GM19455 (cell line): ENCODE data around the gene TARP.
"Not testable (repeated sequence)": the region's sequence is repeated elsewhere in the genome, so short reads cannot be mapped to it uniquely, and the experiment has no call there.

Experiments used
- ATAC-seq: cut with Tn5 transposase; IDR thresholded peaks from one replicate; pipeline ENCODE4 v1.9.1; 2021; ENCODE audit not compliant: unreplicated experiment

The TARP gene

DNA sequence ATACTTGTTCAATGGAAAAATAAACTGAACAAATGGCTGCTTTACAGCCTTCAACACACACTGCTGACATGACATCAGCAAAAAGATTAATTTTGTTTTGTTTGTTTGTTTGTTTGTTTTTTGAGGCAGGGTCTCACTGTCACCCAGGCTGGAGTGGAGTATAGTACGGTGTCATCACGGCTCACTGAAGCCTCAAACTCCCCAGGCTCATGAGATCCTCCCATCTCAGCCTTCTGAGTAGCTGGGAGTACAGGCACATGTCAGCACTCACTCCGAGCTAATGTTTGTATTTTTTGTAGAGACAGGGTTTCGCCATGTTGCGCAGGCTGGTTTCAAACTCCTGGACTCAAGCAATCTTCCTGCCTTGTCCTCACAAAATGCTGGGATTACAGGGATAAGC, 10.9 kb downstream of the TARP start:
- ATAC-seq: no peak

DNA sequence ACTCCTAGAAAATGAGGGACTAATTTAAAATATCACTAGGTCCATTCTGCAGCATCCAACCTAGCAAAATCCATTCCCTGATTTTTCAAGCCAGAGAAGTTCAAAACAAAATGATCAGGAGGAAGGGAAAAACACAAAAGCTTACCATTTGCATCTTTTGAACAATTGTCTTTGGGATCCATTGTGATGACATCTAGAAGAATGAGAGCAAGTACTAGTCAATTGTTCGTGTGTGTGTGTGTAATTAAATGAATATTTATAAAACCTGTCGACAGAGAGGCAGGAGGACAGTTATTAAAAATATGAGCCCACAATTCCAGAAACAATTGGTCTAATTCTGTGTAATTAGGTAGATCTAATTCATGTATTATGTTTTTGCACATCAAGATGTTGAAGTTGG, 11.4 kb downstream of the TARP start:
- ATAC-seq: not testable (repeated sequence)

DNA sequence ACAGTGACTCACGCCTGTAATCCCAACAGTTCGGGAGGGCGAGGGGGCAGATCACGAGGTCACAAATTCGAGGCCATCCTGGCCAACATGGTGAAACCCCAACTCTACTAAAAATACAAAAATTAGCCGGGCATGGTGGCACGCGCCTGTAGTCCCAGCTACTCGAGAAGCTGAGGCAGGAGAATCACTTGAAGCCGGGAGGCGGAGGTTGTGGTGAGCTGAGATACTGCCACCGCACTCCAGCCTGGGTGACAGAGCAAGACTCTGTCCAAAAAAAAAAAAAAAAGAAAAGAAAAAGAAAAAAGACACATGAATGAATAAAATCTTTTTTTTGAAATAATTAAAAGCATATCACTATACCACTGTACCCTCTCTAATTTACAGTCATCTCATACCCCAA, 11.8 kb downstream of the TARP start:
- not testable (repeated sequence) for ATAC-seq

DNA sequence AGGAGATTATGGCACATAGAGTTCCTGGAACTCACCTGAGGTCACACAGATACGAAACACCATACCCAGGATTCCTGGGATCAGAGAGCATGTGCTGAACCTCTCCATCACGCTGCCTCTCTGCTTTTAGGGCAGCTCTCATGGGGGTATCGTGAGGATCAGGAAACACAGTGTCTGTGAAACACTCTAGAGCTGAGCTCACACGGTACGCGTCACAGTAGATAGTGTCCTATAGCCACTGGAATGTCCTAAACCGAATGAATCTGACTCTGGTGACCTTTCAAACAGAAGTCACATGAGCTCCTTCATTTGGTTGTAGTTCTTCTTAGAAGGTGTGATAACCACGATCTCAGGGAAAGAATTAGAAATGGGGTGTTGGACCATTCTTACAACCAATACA, 14.3 kb downstream of the TARP start:
- not testable (repeated sequence) for ATAC-seq

DNA sequence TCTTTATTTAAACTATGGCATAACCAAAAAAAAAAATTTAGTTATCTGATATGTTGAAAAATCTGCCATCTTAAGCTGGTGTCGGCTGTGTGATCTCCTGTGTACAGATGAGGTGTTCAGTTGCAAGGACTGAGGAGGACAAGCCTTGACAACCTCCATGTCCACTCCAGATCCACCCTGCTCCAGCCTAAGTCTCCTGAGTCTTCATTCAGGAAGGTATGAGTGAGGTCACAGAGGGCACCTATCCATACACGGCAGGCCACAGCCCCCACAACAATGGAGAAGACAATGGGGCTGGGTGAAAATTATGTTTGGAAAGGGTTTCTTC, 16.1 kb downstream of the TARP start:
- ATAC-seq: no peak

DNA sequence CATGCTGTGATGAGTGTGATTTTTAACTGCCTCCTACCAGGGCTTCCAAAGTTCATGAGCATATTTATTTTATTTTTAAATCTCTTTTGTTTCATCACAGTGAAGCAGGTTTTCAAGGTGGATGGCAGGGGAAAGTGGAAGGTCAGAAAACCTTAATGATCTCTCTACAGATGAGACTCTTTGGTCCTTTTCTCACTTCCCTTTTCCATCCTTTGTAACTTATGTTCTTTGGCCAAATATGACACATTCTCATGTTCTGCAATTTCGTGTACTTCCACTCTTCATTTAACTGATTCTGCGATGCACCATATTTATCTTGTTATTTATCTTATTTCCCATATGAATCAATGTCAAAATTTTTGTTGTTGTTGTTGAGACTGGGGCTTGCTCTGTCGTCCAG, 23.6 kb downstream of the TARP start:
- peak; percentile 88 for ATAC-seq

DNA sequence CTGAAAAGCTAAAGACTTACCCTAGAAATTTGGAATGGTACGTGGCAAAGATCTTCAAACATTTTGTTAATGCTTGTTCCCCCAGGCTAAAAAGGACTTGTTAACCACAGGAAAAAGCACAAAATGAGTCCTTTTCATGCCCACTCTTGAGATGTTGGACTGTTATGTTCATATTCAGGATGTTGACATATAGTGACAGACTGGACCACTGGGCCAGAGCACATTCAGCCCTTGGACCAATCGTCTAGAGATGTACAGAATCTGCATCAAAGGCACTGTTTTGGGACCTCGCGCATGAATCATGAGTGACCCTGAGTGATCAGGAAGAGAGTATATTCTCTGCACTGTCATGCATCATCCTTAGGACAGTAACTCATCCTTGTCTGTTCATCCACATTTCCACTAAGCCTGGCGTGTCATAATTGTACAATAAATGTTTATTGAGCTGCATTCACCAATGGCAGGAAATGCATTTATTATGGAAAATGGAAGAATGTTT, 25.3 kb downstream of the TARP start:
- no peak for ATAC-seq

DNA sequence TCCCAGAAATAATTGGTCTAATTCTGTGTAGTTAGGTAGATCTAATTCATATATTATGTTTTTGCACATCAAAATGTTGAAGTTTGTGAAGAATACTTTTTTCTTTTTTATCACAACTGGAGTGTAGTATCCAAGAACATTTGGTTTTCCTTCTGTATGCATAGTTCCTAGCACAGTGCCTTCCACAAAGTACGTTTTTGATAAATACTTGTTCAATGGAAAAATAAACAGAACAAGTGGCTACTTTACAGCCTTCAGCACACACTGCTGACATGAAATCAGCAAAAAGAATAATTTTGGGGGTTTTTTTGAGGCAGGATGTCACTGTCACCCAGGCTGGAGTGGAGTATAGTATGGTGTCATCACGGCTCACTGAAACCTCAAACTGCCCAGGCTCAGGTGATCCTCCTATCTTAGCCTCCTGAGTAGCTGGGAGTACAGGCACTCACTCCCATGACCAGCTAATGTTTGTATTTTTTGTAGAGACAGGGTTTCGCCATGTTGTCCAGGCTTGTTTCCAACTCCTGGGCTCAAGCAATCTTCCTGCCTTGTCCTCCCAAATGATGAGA, 27.9 kb downstream of the TARP start:
- ATAC-seq: no peak

DNA sequence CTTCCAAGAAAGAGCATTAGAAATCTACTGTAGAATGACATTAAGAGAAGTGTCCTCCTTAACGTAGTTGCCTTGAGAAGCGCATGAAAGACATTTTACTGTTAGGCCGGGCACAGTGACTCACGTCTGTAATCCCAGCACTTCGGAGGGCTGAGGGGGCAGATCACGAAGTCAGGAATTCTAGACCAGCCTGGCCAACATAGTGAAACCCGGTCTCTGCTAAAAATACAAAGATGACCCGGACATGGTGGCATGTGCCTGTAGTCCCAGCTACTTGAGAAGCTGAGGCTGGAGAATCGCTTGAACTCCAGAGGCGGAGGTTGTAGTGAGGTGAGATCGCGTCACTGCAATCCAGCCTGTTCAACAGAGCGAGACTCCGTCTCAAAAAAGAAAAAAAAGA, 28.9 kb downstream of the TARP start:
- ATAC-seq: no peak

DNA sequence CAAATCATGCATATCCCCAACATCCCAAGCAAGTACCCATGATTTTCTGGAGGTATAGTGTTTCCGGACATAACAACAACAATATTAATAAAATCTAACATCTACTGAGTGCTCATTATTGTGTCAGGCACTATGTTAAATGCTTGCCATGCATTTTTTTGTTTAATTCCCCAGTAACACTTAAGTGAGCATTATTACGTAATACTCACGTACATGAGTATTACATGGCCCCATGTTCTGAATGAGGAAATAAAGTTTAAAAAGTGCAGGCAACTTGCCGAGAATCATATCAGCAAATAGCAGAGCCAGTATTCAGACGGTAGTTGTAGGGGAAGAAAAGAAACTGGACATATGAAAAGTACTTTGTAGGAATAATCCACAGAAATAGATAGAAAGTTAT, 30.1 kb downstream of the TARP start:
- not testable (repeated sequence) for ATAC-seq

DNA sequence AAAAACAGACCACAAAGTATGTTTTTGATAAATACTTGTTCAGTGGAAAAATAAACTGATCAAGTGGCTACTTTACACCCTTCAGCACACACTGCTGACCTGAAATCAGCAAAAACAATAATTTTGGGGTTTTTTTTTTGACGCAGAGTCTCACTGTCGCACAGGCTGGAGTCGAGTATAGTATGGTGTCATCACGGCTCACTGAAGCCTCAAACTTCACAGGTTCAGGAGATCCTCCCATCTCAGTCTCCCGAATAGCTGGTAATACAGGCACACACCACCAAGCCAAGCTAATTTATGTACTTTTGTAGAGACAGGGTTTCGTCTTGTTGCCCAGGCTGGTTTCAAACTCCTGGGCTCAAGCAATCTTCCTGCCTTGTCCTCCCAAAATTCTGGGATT, 30.6 kb downstream of the TARP start:
- no peak for ATAC-seq

DNA sequence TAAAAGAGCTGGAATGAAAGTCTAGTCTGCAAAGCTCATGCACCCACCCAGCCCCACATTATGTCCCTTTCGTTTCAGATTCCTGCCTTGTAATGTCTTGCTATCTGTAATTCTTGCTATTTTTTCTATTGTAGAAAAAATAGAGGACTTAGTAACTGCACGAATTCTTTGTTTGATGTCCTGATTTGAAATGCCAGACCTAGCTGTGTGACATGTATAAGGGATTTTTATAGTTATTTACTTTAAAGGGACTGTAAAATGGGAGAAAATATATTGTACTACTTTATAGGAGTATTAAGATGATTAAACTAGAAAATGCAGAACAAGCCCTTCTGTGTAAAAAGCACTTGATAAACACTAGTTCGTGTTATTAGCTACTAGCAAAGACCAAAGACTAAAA, 32.4 kb downstream of the TARP start:
- ATAC-seq: no peak

DNA sequence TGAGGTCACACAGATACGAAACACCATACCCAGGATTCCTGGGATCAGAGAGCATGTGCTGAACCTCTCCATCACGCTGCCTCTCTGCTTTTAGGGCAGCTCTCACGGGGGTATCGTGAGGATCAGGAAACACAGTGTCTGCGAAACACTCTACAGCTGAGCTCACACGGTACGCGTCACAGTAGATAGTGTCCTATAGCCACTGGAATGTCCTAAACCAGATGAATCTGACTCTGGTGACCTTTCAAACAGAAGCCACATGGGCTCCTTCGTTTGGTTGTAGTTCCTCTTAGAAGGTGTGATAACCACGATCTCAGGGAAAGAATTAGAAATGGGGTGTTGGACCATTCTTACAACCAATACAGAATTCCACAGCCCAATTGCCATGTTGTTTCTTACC, 34.3 kb downstream of the TARP start:
- not testable (repeated sequence) for ATAC-seq

DNA sequence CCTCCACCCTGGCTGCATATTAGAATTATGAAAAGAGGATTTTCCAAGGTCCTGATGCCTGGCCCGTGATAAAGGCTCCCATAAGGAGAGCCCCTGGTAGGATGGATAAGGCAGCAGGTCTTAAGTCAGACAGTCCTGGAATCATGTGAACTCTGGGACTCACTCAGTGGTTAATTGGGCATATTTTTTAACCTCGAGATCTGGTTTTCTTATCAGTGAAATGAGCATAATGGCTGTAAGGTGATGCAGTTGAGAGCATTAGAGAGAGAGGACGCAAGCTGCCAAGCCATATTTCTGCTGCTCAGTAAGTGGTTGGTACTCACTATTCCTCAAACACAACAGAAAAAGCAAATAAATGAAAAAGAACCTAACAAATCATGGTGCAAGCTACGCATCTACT, 37.8 kb downstream of the TARP start:
- ATAC-seq: no peak

DNA sequence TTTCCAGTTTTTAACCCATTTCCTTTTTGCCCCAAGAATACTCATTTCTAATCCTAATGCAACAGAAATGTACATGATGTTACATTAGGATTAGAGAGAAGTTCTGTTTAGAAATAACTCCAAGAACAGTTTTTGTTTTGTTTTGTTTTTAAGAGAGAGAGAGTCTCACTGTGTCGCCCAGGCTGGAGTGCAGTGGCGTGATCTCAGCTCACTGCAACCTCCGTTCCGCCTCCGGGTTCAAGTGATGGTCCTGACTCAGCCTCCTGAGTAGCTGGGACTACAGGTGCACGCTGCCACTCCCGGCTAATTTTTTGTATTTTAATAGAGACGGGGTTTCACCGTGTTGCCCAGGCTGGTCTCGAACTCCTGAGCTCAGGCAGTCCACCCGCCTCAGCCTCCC, 38.7 kb downstream of the TARP start:
- not testable (repeated sequence) for ATAC-seq

DNA sequence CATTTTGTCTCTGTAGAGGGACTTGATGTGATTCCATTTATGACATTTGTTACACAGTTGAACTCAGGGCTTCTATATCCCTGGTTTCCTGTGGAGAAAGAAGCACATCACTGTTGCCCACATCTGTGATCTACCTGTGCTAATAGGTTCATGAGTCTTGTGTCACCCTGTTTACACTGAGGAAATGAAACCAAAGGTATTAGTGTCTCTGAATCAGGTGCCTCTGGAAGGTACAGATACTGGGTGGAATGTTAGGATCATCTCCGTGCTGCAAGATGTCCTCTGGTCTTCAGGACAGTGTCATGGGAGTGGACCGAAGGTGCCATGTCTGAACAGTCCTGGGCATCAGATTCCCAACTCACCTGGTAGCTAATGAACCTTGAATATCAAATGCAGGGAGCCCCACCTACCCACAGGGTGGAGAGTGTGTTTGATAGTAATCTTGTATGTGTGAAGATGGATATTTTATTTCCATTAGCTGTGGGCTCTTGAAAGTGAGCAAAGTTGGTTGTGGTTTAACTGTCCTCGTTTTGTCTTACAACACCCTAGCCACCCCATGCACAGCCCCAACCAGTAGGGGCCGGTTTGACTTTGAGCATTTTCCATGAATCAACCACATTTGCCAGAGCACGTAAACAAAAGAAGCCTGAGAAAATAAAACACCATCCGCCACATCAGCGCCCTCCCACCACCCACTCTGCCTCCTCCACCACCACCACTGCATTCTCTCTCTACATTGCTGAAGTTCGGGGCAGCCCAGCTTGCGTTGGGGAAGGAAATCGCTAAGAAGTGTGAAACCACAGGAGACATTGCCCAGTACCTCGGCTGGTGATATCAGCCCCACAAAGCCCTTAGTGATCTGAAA, 40.7 kb downstream of the TARP start:
- peak; percentile 45 for ATAC-seq

DNA sequence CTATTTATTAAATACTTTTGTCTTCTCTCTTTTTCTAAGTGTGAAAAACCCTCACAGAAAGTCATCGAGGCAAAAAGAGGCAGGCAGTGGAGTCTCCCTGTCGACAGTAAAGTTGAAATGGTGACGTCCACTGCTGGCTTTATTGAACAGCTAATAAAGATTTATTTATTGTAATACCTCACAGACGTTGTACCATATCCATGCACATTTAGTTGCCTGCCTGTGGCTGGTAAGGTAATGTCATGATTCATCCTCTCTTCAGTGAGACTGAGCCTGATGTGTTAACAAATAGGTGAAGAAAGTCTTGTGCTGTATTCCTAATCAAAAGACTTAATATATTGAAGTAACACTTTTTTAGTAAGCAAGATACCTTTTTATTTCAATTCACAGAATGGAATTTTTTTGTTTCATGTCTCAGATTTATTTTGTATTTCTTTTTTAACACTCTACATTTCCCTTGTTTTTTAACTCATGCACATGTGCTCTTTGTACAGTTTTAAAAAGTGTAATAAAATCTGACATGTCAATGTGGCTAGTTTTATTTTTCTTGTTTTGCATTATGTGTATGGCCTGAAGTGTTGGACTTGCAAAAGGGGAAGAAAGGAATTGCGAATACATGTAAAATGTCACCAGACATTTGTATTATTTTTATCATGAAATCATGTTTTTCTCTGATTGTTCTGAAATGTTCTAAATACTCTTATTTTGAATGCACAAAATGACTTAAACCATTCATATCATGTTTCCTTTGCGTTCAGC, 43.4 kb downstream of the TARP start:
- ATAC-seq: no peak

DNA sequence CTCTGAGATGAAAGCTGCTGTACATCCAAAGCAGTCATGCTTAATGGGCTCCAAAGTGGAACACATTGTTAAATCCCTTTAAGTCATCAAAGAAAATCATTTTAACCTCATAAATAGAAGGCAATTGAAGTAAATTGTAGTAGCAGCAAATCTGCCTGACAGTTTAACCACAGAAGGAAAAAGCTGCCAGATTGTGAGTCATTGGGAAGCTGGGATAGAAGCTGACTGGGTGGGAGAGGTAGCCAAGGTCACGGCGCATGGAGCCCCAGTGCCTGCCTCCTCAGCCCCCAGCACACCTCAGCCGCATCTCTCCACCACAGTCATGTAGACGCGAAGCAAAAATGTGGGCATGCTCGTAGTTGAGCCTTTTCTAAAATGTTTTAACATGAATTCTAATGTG, 44.0 kb downstream of the TARP start:
- no peak for ATAC-seq

DNA sequence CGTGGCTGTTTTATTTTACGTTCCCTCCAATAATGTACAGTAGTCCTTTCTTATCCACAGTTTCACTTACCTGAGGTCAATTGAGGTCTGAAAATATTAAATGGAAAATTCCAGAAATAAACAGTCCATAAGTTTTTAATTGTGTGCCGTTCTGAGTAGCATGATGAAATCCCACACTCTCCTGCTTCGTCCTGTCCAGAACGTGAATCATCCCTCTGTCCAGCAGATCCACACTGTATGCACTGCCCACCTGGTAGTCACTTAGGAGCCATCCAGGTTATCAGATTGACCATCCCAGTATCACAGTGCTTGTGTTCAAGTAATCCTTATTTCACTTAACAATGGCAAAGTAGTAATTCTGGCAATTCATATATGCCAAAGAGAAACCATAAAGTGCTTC, 49.0 kb downstream of the TARP start:
- ATAC-seq: no peak

DNA sequence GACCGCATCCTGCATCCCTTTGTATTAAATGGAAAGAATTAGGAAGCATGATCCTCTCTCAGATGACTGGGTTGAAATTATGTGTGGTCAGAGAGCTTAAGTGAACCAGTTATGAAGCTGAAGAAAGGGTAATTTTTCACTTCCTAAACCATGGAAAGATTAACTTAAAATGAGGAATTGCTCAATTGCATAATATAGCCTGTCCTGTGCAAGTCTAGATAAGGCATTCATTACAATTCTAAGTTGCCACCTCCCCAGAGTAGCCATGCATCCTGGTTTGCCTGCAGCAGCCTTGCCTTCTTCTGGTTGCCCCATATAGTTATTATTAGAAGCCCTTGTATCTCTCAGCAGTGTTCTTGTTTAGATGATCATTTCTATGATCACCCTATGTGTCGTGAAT, 50.1 kb downstream of the TARP start:
- ATAC-seq: no peak

DNA sequence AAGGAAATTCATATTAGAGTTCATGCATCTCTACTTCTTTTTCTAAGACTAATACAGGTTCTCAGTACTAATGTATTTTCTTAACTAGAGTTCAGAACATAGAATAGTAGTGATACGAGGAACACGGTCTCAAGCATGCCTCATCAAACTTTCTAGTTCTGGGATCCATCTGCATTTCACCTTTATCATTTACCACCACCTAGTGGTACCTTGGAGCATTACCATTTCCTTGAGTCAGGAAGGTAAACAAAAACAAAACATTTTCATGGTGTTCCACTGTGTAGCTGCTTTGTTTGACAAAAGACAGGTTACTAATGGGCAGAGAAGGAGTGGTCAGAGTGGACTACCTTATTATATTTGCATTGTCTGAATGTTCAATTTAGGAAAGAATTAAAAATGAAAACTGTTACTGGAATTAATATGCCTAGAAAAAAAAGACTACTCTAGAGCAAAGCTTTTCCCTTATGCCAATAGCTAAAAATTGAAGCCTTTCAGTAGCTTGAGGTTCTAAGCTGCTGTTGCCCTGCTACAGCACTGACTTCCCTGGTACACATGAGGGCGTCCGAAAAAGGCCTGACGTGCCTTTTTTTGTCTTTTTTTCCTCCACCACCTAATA, 50.8 kb downstream of the TARP start:
- peak; percentile 71 for ATAC-seq

DNA sequence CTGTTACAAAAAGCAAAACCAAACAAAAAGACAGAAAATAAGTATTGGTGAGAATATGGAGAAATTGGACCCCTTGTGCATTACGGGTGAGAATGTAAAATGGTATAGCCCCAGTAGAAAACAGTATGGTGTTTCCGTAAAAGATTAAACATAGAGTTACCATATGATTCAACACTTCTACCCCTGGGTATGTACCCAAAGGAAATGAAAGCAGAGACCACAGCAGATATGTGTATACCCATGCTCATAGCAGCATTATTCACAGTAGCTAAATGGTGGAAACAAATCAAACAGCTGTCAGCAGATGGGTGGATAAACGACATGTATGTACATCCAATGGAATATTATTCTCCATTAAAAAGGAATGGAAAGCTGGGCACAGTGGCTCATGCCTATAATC, 53.0 kb downstream of the TARP start:
- ATAC-seq: no peak
